ENCODE results near the gene ITGA7. TPM values are rescaled to one million over a fixed set of nuclear protein-coding genes. Genes with fewer than 3 reads are reported as not detected.
A peak's percentile ranks its signal among the peaks of the same experiment; 100 is the strongest.

ITGA7 gene
- total RNA-seq, 1 donor from 2014 or later = 14.7 TPM

GRCh38 chr12:55699471-55700055 is 8.1 kb downstream of the ITGA7 start:
- Histone ChIP-seq H3K4me1 (no peaks in the 10 kb centered on the region), H3K27me3 (no peaks in the 10 kb centered on the region), H3K4me3 (no peak overlapping the region), H3K9me3 (no peaks in the 10 kb centered on the region), H3K27ac (no peak overlapping the region), H3K36me3 (no peaks in the 10 kb centered on the region)
- intact Hi-C loops (cut with DNase I) = no loop called here
- DNase-seq = peak; percentile 28
- no peak for ATAC-seq
- no peak for TF ChIP-seq CTCF (IDR thresholded peaks at IDR 0.05)

GRCh38 chr12:55698965-55699364 is 8.7 kb downstream of the ITGA7 start:
- H3K27ac ChIP-seq = no peak overlapping the region
- intact Hi-C loops (cut with DNase I) = no loop called here
- H3K4me1 ChIP-seq = no peaks in the 10 kb centered on the region

GRCh38 chr12:55698241-55698955 is 9.3 kb downstream of the ITGA7 start:
- H3K4me1 ChIP-seq = no peaks in the 10 kb centered on the region
- no peak overlapping the region for H3K27ac ChIP-seq
- TF ChIP-seq CTCF (IDR thresholded peaks at IDR 0.05) = no peak
- H3K27me3 ChIP-seq = no peaks in the 10 kb centered on the region
- ATAC-seq (no peak), DNase-seq (peak; percentile 55)
- H3K9me3 ChIP-seq = no peaks in the 10 kb centered on the region
- no peak overlapping the region for H3K4me3 ChIP-seq
- H3K36me3 ChIP-seq = no peaks in the 10 kb centered on the region
- intact Hi-C loops (cut with DNase I) = no loop called here

More at GRCh38 chr12:55698965-55699364, 8.7 kb downstream of the ITGA7 start:
- DNase-seq (no peak), ATAC-seq (no peak)
- Histone ChIP-seq H3K36me3 (no peaks in the 10 kb centered on the region), H3K9me3 (no peaks in the 10 kb centered on the region), H3K4me3 (no peak overlapping the region), H3K27me3 (no peaks in the 10 kb centered on the region)
- no peak for TF ChIP-seq CTCF (IDR thresholded peaks at IDR 0.05)

GRCh38 chr12:55697686-55698085 is 10.0 kb downstream of the ITGA7 start:
- H3K27ac ChIP-seq = no peak overlapping the region
- no peak overlapping the region for H3K4me3 ChIP-seq
- TF ChIP-seq CTCF (IDR thresholded peaks at IDR 0.05) = no peak
- H3K9me3 ChIP-seq = no peaks in the 10 kb centered on the region
- peak; percentile 40 for DNase-seq
- intact Hi-C loops (cut with DNase I) = no loop called here
- H3K27me3 ChIP-seq = no peaks in the 10 kb centered on the region
- H3K4me1 ChIP-seq = no peaks in the 10 kb centered on the region
- H3K36me3 ChIP-seq = no peaks in the 10 kb centered on the region
- ATAC-seq = no peak

- no peak for ATAC-seq
- Histone ChIP-seq H3K4me1 (no peaks in the 10 kb centered on the region), H3K27me3 (no peaks in the 10 kb centered on the region), H3K9me3 (no peaks in the 10 kb centered on the region), H3K27ac (no peak overlapping the region), H3K4me3 (no peak overlapping the region), H3K36me3 (no peaks in the 10 kb centered on the region)
- peak; percentile 40 for DNase-seq
- no peak for TF ChIP-seq CTCF (IDR thresholded peaks at IDR 0.05)
- intact Hi-C loops (cut with DNase I) = no loop called here
These were observed 10.8 kb downstream of the ITGA7 start for GRCh38 chr12:55696796-55697462.
